GM21529 (cell line): ENCODE results near the gene IKBKE.

Experiments
- ATAC-seq: cut with Tn5 transposase; IDR thresholded peaks from one replicate; pipeline ENCODE4 v1.9.1; 2021; ENCODE audit not compliant: unreplicated experiment

IKBKE gene

GRCh38 chr1:206538901-206539640 is 68.8 kb downstream of the IKBKE start:
- no peak for ATAC-seq

GRCh38 chr1:206540044-206540780 is 69.9 kb downstream of the IKBKE start:
- ATAC-seq = no peak

GRCh38 chr1:206541236-206541833 is 71.1 kb downstream of the IKBKE start:
- ATAC-seq = no peak

- peak; percentile 62 for ATAC-seq
These were observed 74.4 kb downstream of the IKBKE start for GRCh38 chr1:206544562-206545257.

- ATAC-seq = no peak
These were observed 75.1 kb downstream of the IKBKE start for GRCh38 chr1:206545351-206545750.
